CD4-positive, alpha-beta T cell treated with Interleukin-12 subunit alpha and Interleukin-12 subunit beta, for 1 hour (primary cell): ENCODE measurements around the gene ADSS1.
A peak's percentile ranks its signal among the peaks of the same experiment; 100 is the strongest.
"Not testable (repeated sequence)": the region's sequence is repeated elsewhere in the genome, so short reads cannot be mapped to it uniquely, and the experiment has no call there.

Source experiments
- DNase-seq: peaks from one replicate; pipeline ENCODE4 v3.0.0-alpha.2; 2020

The ADSS1 gene

DNA sequence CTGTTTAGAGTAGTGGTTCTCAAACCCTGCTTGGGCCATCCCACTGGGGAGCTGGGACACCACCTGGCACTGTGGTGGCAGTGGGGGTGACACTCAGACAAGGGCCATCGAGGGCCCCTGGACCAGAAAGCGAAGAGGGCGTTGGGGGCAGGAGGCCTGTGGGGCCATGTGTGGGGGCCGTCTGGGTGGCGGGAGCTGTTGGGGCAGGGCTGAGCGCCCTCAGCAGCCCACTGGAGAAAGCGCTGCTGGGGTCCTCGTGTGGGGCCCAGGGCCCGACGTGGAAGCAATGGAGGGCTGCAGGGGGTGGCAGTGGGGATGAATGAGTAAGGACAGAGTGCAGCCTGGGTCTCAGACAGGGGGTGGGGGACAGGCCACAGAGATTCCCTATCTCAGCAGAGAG lies 5.9 kb upstream of the ADSS1 start:
- DNase-seq: no peak

- no peak for DNase-seq
Observed at GRCh38 chr14:104718871-104719270, 5.2 kb upstream of the ADSS1 start.

- DNase-seq: no peak
Observed at GRCh38 chr14:104719343-104719742, 4.7 kb upstream of the ADSS1 start.

GRCh38 chr14:104721505-104722431 lies 2.3 kb upstream of the ADSS1 start:
- DNase-seq: no peak

GRCh38 chr14:104722938-104723650 lies 935 bp upstream of the ADSS1 start:
- no peak for DNase-seq

DNA sequence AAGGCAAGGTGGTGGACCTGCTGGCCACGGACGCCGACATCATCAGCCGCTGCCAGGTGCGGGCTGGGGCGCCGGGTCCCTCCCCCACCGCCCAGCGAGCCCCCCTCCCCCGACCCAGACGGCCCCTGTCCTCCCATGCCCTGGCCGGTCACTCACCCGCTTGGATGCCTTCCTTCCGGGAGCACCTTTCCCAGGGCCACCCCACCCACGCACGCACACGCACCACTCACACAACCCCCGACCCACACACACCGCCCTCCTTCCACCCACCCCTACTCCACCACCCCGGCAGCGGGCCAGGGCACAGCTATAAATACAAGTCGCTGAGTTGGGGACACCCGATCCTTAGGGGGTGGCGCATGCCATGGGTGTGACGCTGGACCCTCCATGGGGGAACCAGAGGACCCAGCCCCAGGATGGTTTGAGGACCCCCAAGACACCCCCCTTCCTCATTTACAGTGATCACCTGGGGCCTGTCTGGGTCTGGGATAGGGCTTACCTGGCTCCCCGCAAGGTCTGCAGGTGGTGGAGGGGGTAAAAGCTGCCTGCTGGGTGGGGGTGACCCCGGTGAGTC lies 465 bp downstream of the ADSS1 start:
- DNase-seq: peak; percentile 18

GRCh38 chr14:104724981-104725771 lies 1.1 kb downstream of the ADSS1 start:
- DNase-seq: no peak

DNA sequence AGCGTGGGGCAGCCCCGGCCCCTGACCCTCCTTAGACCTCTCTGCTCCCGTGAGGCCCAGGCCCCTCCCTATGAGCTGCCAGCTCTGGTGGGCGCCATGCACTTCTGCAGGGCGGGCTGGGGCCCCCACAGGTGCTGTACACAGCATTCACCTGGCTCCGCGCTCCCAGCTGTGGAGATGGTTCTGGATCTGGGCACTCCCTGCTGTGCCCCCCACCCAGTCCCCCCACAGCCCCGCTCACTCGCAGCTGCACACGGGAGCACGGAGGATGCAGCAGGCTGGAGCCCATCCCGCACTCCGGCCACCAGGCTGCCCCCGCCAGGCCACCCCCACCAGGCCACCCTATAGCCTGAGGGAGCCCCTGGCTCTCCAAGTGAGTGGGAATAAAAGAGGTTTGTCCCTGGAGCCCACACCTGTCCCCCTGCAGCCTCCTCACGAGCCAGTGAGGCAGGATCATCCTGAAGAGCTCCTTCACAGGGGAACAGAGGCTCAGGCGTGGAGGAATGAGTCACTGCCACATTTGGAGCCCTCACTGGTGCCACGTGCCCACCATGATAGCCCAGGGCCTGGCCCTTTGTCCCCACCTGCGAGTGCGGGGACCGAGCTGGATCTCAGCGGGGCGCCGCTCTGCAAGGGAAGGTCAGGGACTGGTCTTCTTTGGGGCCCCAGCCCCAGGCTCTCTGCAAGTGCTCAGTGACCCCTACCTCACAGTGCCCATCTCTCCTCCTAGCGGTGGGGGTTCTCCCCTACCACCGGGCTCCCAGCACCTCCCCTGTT lies 1.9 kb downstream of the ADSS1 start:
- DNase-seq: no peak

- DNase-seq: no peak
Observed at GRCh38 chr14:104726600-104727451, 2.8 kb downstream of the ADSS1 start.

DNA sequence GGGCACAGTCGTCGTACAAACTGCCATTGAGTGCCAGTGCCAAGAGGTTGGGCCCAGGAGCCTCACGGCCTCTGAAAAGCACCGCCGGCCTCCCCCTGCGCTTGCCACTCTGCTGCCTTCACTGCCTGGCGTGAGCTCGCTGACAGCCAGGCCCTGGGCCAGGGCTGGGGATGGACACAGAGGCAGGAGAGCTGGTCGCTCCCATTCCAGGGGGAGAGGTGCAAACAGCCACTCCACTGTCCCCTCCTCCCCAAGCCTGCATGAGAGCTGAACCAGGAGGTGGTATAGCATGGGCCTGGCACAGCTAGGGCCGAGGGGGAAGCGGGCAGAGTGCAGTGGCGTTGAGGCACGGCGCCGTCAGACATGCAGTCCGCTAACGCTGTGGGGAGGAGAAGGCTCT lies 4.6 kb downstream of the ADSS1 start:
- DNase-seq: no peak

GRCh38 chr14:104729176-104729834 lies 5.3 kb downstream of the ADSS1 start:
- not testable (repeated sequence) for DNase-seq

DNA sequence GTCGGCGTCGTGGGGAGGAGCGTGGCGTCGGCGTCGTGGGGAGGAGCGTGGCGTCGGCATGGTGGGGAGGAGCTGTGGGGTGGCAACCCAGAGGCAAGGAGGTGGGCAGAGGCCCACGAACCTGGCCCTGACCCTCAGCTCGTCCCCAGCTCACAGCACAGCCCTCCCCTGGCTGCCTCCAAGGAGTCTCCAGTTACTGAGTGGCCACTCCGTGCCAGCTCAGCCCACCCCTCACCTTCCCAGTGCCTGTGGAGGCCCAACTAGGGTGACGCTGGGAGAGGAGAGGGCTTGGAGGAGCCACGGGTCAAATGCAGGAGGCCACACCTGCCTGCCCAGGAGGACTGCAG lies 5.8 kb downstream of the ADSS1 start:
- DNase-seq: no peak

DNA sequence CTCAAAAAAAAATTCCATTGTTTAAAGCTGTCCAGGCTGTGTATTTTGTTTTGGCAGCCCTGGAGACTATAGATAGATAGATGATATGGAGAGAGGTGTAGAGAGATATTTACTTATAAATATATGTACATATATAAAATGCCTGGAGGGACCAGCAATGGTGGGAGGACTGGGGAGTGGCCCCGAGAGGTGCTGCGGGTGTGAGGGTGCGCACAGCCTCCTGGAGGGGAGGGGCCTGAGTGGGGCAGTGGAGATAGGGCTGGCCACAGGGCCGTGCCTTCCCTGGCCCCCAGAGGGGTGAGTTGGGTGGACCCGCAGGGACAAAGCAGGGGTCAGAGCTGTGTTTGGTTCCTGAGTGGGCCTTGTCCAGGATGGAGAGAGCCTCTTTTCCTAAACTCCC lies 6.5 kb downstream of the ADSS1 start:
- DNase-seq: no peak

DNA sequence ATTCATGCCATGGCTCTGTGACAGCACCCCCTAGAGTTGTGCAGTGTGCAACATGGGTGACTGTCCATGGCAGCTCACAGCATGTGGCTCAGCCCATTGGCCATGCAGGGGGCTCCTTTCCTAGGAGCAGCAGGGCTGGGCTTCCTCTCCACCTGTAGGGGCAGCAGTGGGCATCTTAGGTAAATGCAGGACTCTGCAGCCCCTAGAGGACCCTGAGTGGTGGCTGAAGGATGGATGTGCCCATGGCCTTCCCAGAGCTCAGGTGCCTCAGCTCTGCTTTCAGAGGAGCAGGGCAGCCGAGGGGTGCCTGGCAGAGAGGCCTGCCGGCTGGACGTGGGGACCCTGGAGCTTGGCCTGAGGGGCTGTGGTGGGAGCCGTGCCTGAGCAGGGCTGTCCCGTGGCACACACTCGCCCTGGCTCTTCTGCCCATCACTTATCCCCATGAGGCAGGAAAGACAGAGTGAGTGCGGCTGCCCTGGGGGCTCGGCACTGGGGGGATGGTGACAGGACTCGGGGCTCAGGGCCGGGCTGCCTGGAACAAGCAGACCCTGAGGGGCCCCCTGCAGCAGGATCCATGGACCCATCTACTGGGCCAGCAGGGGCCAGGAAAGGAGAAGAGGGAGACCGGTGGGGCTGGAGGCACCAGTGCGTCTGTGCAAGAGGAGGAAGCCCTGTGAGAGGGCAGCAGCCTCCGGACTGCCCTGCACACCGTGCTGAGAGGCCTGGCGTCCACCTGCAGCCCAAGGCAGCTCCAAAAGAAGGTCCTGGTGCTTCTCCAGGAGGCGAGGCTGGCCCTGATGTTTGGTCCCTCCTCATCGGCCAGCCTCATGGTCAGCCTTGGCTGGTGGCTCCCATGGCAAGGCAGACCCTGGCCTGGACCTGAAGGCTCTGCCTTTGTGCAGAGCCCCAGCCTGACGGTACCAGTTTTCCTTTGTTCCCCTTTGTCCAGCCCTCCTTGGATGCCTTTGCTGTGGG lies 7.6 kb downstream of the ADSS1 start:
- no peak for DNase-seq

- no peak for DNase-seq
Observed at GRCh38 chr14:104732355-104732804, 8.4 kb downstream of the ADSS1 start.

GRCh38 chr14:104732931-104733681 lies 9.1 kb downstream of the ADSS1 start:
- DNase-seq: no peak

DNA sequence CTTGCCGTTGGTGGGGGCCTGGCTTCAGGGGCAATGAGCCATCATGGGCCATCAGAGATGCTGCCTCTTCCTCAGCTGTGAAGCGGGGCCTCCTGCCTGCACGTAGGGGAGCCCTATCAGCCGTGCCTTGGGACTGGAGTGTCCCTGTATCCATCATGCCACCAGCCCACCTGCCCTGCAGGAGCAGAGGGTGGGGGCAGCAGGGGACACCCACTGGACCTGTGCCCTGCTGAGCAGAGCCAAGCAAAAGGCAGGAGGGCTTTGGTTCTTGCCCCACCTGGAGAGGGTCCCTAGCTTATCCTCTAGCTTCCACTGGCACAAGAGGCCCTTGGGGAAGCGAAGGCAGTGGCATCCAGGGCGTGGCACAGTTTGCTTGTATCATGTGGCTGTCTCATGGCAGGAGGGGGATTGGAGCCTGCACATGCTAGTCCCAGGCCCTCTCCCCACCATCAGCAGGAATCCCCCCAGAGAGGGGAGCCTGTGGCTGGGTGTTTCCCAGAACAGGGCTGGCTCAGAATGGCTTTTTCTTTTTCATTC lies 10.1 kb downstream of the ADSS1 start:
- no peak for DNase-seq

GRCh38 chr14:104734601-104734990 lies 10.6 kb downstream of the ADSS1 start:
- DNase-seq: no peak
